Stimulated activated naive B cell treated with anti-CD40 and anti-IgM and Interleukin-4, amounts not matched to agents 10 μg/mL and 1 μg/mL and 100 μg/mL, for 72 hours (primary cell): ENCODE data around the gene CCDC201.
"Not testable (repeated sequence)": the region's sequence is repeated elsewhere in the genome, so short reads cannot be mapped to it uniquely, and the experiment has no call there.

Experiments
- ATAC-seq, 2 donors: fragments of 150-1000 bp; cut with Tn5 transposase; replicated peaks; 2 replicates each; pipeline ENCODE4 v1.10.0; 2021; ENCODE audit warnings: moderate library complexity in 1 of 2
- DNase-seq: peaks from one replicate; pipeline ENCODE4 v3.0.0; 2021
- H3K27ac Mint-ChIP-seq: one replicate; pipeline ENCODE4 v1.8.0; 2022; ENCODE audit warnings: mild to moderate bottlenecking, mixed read lengths
- H3K27me3 Mint-ChIP-seq, 2 donors: one replicate each; pipeline ENCODE4 v1.8.0; 2022; ENCODE audit warnings: mixed read lengths in 2 of 2
- H3K36me3 Mint-ChIP-seq, 2 donors: one replicate each; pipeline ENCODE4 v1.8.0; 2022; ENCODE audit warnings: mixed read lengths in 2 of 2, mild to moderate bottlenecking in 1 of 2
- H3K4me1 Mint-ChIP-seq, 2 donors: one replicate each; pipeline ENCODE4 v1.8.0; 2022; ENCODE audit warnings: mixed read lengths in 2 of 2, mild to moderate bottlenecking in 1 of 2
- H3K4me3 Mint-ChIP-seq, 2 donors: one replicate each; pipeline ENCODE4 v1.8.0; 2022; ENCODE audit warnings: mild to moderate bottlenecking in 2 of 2, mixed read lengths in 2 of 2, moderate library complexity in 1 of 2
- H3K9me3 Mint-ChIP-seq, 2 donors: one replicate each; pipeline ENCODE4 v1.8.0; 2022; ENCODE audit warnings: mixed read lengths in 2 of 2, mild to moderate bottlenecking in 1 of 2

The CCDC201 gene

GRCh38 chr7:45841926-45842717, 30.8 kb downstream of the CCDC201 start:
- peaks cover 10 to 32% of the 10 kb centered on the region in 2 donors for H3K4me1 Mint-ChIP-seq
- not testable (repeated sequence) for H3K36me3 Mint-ChIP-seq, H3K9me3 Mint-ChIP-seq, H3K27me3 Mint-ChIP-seq
- ATAC-seq (peak; percentile 94 to 95), DNase-seq (peak; percentile 10)
- peak overlapping the region; percentile 44 for H3K27ac Mint-ChIP-seq
- H3K4me3 Mint-ChIP-seq = peak overlapping the region; percentile 69 to 78

- peaks cover 12 to 19% of the 10 kb centered on the region in 2 donors for H3K4me1 Mint-ChIP-seq
- H3K9me3 Mint-ChIP-seq, H3K36me3 Mint-ChIP-seq, ATAC-seq, H3K27me3 Mint-ChIP-seq, H3K27ac Mint-ChIP-seq, H3K4me3 Mint-ChIP-seq, DNase-seq: not testable (repeated sequence)
These were observed 34.0 kb downstream of the CCDC201 start for GRCh38 chr7:45838852-45839251.

GRCh38 chr7:45832433-45833177, 40.3 kb downstream of the CCDC201 start:
- ATAC-seq, H3K9me3 Mint-ChIP-seq, H3K4me3 Mint-ChIP-seq, H3K27ac Mint-ChIP-seq, H3K36me3 Mint-ChIP-seq, DNase-seq, H3K4me1 Mint-ChIP-seq: not testable (repeated sequence)
- peaks cover 4 to 15% of the 10 kb centered on the region in 2 donors for H3K27me3 Mint-ChIP-seq

- H3K36me3 Mint-ChIP-seq, H3K9me3 Mint-ChIP-seq, H3K4me1 Mint-ChIP-seq, H3K27ac Mint-ChIP-seq, ATAC-seq, DNase-seq, H3K4me3 Mint-ChIP-seq: not testable (repeated sequence)
- H3K27me3 Mint-ChIP-seq = peaks cover 7 to 15% of the 10 kb centered on the region in 2 donors
These were observed 43.0 kb downstream of the CCDC201 start for GRCh38 chr7:45829846-45830245.

- H3K36me3 Mint-ChIP-seq, H3K4me3 Mint-ChIP-seq, H3K27me3 Mint-ChIP-seq, H3K9me3 Mint-ChIP-seq, DNase-seq, H3K4me1 Mint-ChIP-seq, ATAC-seq, H3K27ac Mint-ChIP-seq: not testable (repeated sequence)
These were observed 45.2 kb downstream of the CCDC201 start for GRCh38 chr7:45827731-45828130.

- DNase-seq, H3K4me1 Mint-ChIP-seq, H3K4me3 Mint-ChIP-seq, H3K36me3 Mint-ChIP-seq, ATAC-seq, H3K9me3 Mint-ChIP-seq, H3K27me3 Mint-ChIP-seq: not testable (repeated sequence)
- H3K27ac Mint-ChIP-seq = peak overlapping the region; percentile 44
These were observed 46.3 kb downstream of the CCDC201 start for GRCh38 chr7:45826550-45826949.

GRCh38 chr7:45818763-45819162, 54.1 kb downstream of the CCDC201 start:
- H3K36me3 Mint-ChIP-seq = not testable (repeated sequence)

GRCh38 chr7:45817913-45818312, 55.0 kb downstream of the CCDC201 start:
- not testable (repeated sequence) for H3K36me3 Mint-ChIP-seq, DNase-seq, ATAC-seq, H3K4me3 Mint-ChIP-seq, H3K4me1 Mint-ChIP-seq, H3K27me3 Mint-ChIP-seq, H3K9me3 Mint-ChIP-seq
- H3K27ac Mint-ChIP-seq = peak overlapping the region; percentile 9

More at GRCh38 chr7:45818763-45819162, 54.1 kb downstream of the CCDC201 start:
- not testable (repeated sequence) for H3K27me3 Mint-ChIP-seq, ATAC-seq, H3K27ac Mint-ChIP-seq, H3K4me1 Mint-ChIP-seq, H3K9me3 Mint-ChIP-seq, DNase-seq, H3K4me3 Mint-ChIP-seq

GRCh38 chr7:45817016-45817415, 55.9 kb downstream of the CCDC201 start:
- H3K27me3 Mint-ChIP-seq, H3K36me3 Mint-ChIP-seq, H3K27ac Mint-ChIP-seq, H3K4me3 Mint-ChIP-seq, H3K4me1 Mint-ChIP-seq, DNase-seq, H3K9me3 Mint-ChIP-seq, ATAC-seq: not testable (repeated sequence)

GRCh38 chr7:45814216-45815118, 58.4 kb downstream of the CCDC201 start:
- not testable (repeated sequence) for DNase-seq, H3K27me3 Mint-ChIP-seq, H3K9me3 Mint-ChIP-seq, H3K4me3 Mint-ChIP-seq, H3K4me1 Mint-ChIP-seq, ATAC-seq, H3K27ac Mint-ChIP-seq
- peaks cover 11 to 15% of the 10 kb centered on the region in 2 donors for H3K36me3 Mint-ChIP-seq

- not testable (repeated sequence) for H3K4me3 Mint-ChIP-seq, DNase-seq, H3K4me1 Mint-ChIP-seq, ATAC-seq, H3K27ac Mint-ChIP-seq, H3K27me3 Mint-ChIP-seq, H3K9me3 Mint-ChIP-seq
- peaks cover 13 to 20% of the 10 kb centered on the region in 2 donors for H3K36me3 Mint-ChIP-seq
These were observed 59.1 kb downstream of the CCDC201 start for GRCh38 chr7:45813771-45814170.

GRCh38 chr7:45812946-45813345, 59.9 kb downstream of the CCDC201 start:
- H3K27ac Mint-ChIP-seq = no peak overlapping the region
- no peaks in the 10 kb centered on the region for H3K27me3 Mint-ChIP-seq
- no peak overlapping the region for H3K4me3 Mint-ChIP-seq
- H3K36me3 Mint-ChIP-seq = peaks cover 18 to 24% of the 10 kb centered on the region in 2 donors
- no peaks in the 10 kb centered on the region for H3K9me3 Mint-ChIP-seq
- no peaks in the 10 kb centered on the region for H3K4me1 Mint-ChIP-seq
- DNase-seq (no peak), ATAC-seq (no peak)

- H3K36me3 Mint-ChIP-seq = peaks cover 21 to 28% of the 10 kb centered on the region in 2 donors
- H3K27me3 Mint-ChIP-seq, H3K27ac Mint-ChIP-seq, H3K4me1 Mint-ChIP-seq, H3K4me3 Mint-ChIP-seq, ATAC-seq, H3K9me3 Mint-ChIP-seq, DNase-seq: not testable (repeated sequence)
These were observed 61.1 kb downstream of the CCDC201 start for GRCh38 chr7:45811652-45812234.
